Lower lobe of right lung (tissue), 2 donors: ENCODE results near the gene CRISP2. TPM values are rescaled to one million over a fixed set of nuclear protein-coding genes. Genes with fewer than 3 reads are reported as not detected.
"Not testable (repeated sequence)": the region's sequence is repeated elsewhere in the genome, so short reads cannot be mapped to it uniquely, and the experiment has no call there.

Source experiments
- ATAC-seq, 2 donors: fragments of 200-7000 bp; cut with Tn5 transposase; one replicate each; pipeline ENCODE4 v1.9.1; 2020 to 2022; ENCODE audit warnings: mild to moderate bottlenecking in 2 of 2, moderate library complexity in 2 of 2
- DNase-seq: peaks from one replicate; pipeline ENCODE4 v3.0.0-alpha.2; 2020
- H3K27ac ChIP-seq: fragments of 200-600 bp; one replicate; pipeline ENCODE4 v1.8.0; 2022
- H3K27me3 ChIP-seq: fragments of 200-600 bp; one replicate; pipeline ENCODE4 v1.8.0; 2022; ENCODE audit warnings: low read depth
- H3K36me3 ChIP-seq: fragments of 200-600 bp; one replicate; pipeline ENCODE4 v1.8.0; 2022; ENCODE audit warnings: mild to moderate bottlenecking
- H3K4me1 ChIP-seq: fragments of 200-600 bp; one replicate; pipeline ENCODE4 v1.8.0; 2022
- H3K4me3 ChIP-seq: fragments of 200-600 bp; one replicate; pipeline ENCODE4 v1.8.0; 2022; ENCODE audit warnings: mild to moderate bottlenecking
- H3K9me3 ChIP-seq: fragments of 200-600 bp; one replicate; pipeline ENCODE4 v1.8.0; 2022
- CTCF ChIP-seq: fragments of 200-600 bp; IDR thresholded peaks from one replicate; pipeline ENCODE4 v1.8.0; 2022; ENCODE audit warnings: antibody characterized with exemption, mild to moderate bottlenecking
- intact Hi-C: fragments of 100-400 bp; cut with DNase I; formaldehyde crosslinking; loops from one replicate; pipeline ENCODE4 v1.11.0; 2022
- total RNA-seq: library from RNA; stranded (reverse); fragmentation: NEBNext Ultra II Directional; extraction: Animal tissue kit (Norgen Biotek cat#: 25700); gene quantifications from one replicate; pipeline ENCODE4 v1.2.1, GENCODE V29; 2021
- donor health status: DM: no; HTN: yes; CAD: no; lungs with severe emphysema.

CRISP2 gene
- total RNA-seq, 1 donor from 2014 or later, result 0.83 TPM

DNA sequence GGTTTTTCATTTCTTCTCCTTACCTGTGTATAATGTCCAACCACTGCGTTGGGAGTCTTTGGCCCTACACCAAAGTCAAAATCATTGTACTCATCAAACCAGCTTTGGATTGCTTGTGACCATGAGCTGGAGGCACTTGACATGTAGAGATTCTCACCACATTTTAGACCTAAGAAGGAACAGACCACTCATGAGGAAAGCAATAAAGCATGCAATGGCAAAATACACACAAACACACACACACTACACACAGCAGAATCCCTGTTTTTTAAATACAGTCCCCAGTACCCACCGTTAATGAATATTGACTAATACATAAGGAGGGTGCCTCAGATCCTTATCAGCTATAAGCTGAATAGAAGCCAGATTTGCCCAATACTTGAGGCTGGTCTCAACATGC is 20.3 kb upstream of the CRISP2 start:
- TF ChIP-seq CTCF, result no peak
- Histone ChIP-seq H3K4me3 (no peak overlapping the region), H3K27ac (no peak overlapping the region), H3K36me3 (no peaks in the 10 kb centered on the region), H3K27me3 (no peaks in the 10 kb centered on the region), H3K9me3 (no peaks in the 10 kb centered on the region), H3K4me1 (no peaks in the 10 kb centered on the region)
- no peak for ATAC-seq
- intact Hi-C loops, result no loop called here
- no peak for DNase-seq

DNA sequence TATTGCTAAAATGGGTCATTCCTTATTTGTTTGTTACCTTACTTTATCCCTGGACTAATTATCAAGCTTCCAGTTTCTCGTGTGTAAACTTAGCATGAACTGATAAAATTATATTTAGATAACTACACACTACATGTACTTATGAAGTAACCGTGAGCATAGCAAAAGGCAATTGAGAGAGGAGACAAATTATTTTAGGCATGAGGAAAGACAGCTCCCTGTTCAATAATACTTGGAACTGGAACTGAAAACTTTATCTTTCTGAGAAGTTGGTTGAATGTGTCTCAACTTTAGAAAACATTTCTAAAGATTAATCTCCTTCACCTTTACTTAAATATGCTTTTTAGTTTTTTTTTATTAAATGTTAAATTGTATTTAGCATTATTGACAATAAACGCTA is 19.4 kb upstream of the CRISP2 start:
- intact Hi-C loops, result no loop called here
- no peaks in the 10 kb centered on the region for H3K36me3 ChIP-seq
- ATAC-seq, result no peak

GRCh38 chr6:49730251-49730650 is 16.9 kb upstream of the CRISP2 start:
- intact Hi-C loops, result no loop called here
- Histone ChIP-seq H3K27ac (no peak overlapping the region), H3K27me3 (no peaks in the 10 kb centered on the region), H3K4me3 (no peak overlapping the region), H3K4me1 (no peaks in the 10 kb centered on the region), H3K36me3 (no peaks in the 10 kb centered on the region), H3K9me3 (no peaks in the 10 kb centered on the region)
- TF ChIP-seq CTCF, result no peak
- ATAC-seq (no peak), DNase-seq (no peak)

More for the DNA sequence above, 19.4 kb upstream of the CRISP2 start:
- H3K27me3 ChIP-seq, result no peaks in the 10 kb centered on the region
- H3K9me3 ChIP-seq, result no peaks in the 10 kb centered on the region
- DNase-seq, result no peak
- H3K4me1 ChIP-seq, result no peaks in the 10 kb centered on the region
- TF ChIP-seq CTCF, result no peak
- no peak overlapping the region for H3K4me3 ChIP-seq
- H3K27ac ChIP-seq, result no peak overlapping the region

- DNase-seq, intact Hi-C loops, ATAC-seq, H3K4me1 ChIP-seq, H3K4me3 ChIP-seq, H3K27ac ChIP-seq, H3K9me3 ChIP-seq, H3K27me3 ChIP-seq, H3K36me3 ChIP-seq: not testable (repeated sequence)
Measured at GRCh38 chr6:49723917-49724316, 10.6 kb upstream of the CRISP2 start.

DNA sequence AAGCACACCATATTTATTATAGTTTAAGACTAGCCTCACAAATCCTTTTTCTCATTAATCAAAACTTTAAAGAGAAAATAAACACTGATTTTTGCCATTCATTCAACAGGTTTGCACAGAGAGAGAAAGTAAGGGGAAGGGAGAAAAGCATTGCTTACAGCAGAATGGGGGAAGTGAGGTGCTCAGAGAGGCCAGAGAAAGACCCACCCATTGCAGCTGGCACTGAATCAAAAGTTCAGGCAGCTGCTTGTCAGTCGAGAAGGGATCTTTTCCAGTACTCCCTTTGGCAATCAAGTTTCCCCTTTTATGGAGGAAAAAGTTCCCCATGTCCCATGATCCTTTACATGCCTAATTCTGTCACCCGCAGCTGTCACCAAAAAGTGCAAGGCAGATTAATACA is 8.0 kb upstream of the CRISP2 start:
- Histone ChIP-seq H3K27ac (no peak overlapping the region), H3K36me3 (no peaks in the 10 kb centered on the region), H3K4me1 (no peaks in the 10 kb centered on the region), H3K9me3 (peaks cover 3% of the 10 kb centered on the region), H3K27me3 (no peaks in the 10 kb centered on the region), H3K4me3 (no peak overlapping the region)
- no peak for TF ChIP-seq CTCF
- ATAC-seq, result no peak
- intact Hi-C loops, result no loop called here
- DNase-seq, result no peak

DNA sequence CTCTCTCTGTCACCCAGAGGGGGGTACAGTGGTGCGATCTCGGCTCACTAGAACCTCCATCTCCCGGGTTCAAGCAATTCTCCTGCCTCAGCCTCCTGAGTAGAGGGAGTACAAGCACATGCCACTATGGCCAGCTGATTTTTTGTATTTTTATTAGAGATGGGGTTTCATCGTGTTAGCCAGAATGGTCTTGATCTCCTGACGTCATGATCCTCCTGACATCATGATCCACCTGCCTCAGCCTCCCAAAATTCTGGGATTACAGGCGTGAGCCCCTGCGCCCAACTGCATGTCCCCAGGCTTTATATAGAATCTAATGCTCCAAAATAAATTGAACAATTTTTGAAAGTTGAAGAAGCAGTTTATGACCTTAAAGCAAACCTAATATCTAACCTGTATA is 7.0 kb upstream of the CRISP2 start:
- Histone ChIP-seq H3K27ac (no peak overlapping the region), H3K27me3 (no peaks in the 10 kb centered on the region), H3K4me1 (no peaks in the 10 kb centered on the region), H3K4me3 (no peak overlapping the region), H3K36me3 (no peaks in the 10 kb centered on the region), H3K9me3 (peaks cover 3% of the 10 kb centered on the region)
- DNase-seq (no peak), ATAC-seq (no peak)
- intact Hi-C loops, result no loop called here
- no peak for TF ChIP-seq CTCF
